Right ventricle myocardium inferior (tissue), 1 donor: ENCODE data around the gene EIF3B. TPM values are rescaled to one million over a fixed set of nuclear protein-coding genes. Genes with fewer than 3 reads are reported as not detected.
A peak's percentile ranks its signal among the peaks of the same experiment; 100 is the strongest.
"Not testable (repeated sequence)": the region's sequence is repeated elsewhere in the genome, so short reads cannot be mapped to it uniquely, and the experiment has no call there.

ENCODE experiments used
- ATAC-seq: fragments of 200-7000 bp; cut with Tn5 transposase; one replicate; pipeline ENCODE4 v1.9.1; 2020; ENCODE audit warnings: mild to moderate bottlenecking, moderate library complexity
- DNase-seq: peaks from one replicate; pipeline ENCODE4 v3.0.0; 2021; ENCODE audit errors: missing footprints
- intact Hi-C: fragments of 100-400 bp; cut with DNase I; formaldehyde crosslinking; loops from one replicate; pipeline ENCODE4 v1.11.0; 2022
- total RNA-seq: library from RNA; stranded (reverse); fragmentation: NEBNext Ultra II Directional; extraction: Animal tissue kit (Norgen Biotek cat#: 25700); gene quantifications from one replicate; pipeline ENCODE4 v1.2.1, GENCODE V29; 2021
- donor health status: DM: no; HTN: yes; CAD: no; lungs with severe emphysema.

EIF3B gene
- total RNA-seq, 1 donor from 2014 or later = 68.1 TPM

GRCh38 chr7:2332606-2333231 lies 21.9 kb upstream of the EIF3B start:
- intact Hi-C loops, ATAC-seq, DNase-seq: not testable (repeated sequence)

GRCh38 chr7:2336626-2337299 lies 17.9 kb upstream of the EIF3B start:
- intact Hi-C loops = no loop called here
- ATAC-seq (no peak), DNase-seq (no peak)

- peak; percentile 23 for ATAC-seq
- not testable (repeated sequence) for DNase-seq
- intact Hi-C loops = loop anchor here (5.0 to 10.0 kb wide), 2 partner anchors 100 to 533 kb away; no protein-coding TSS in a partner anchor
Observed at GRCh38 chr7:2347351-2348063, 7.1 kb upstream of the EIF3B start.

- DNase-seq = no peak
- no peak for ATAC-seq
- intact Hi-C loops = loop anchor here (10.0 kb wide), 1 partner anchor 245 kb away; no protein-coding TSS in a partner anchor
Observed at GRCh38 chr7:2350055-2350454, 4.6 kb upstream of the EIF3B start.

- ATAC-seq (no peak), DNase-seq (no peak)
- intact Hi-C loops = loop anchor here (10.0 kb wide), 1 partner anchor 246 kb away; no protein-coding TSS in a partner anchor
Observed at GRCh38 chr7:2350861-2351260, 3.8 kb upstream of the EIF3B start.

- ATAC-seq = no peak
- no peak for DNase-seq
- intact Hi-C loops = loop anchor here (10.0 kb wide), 1 partner anchor 249 kb away; no protein-coding TSS in a partner anchor
Observed at GRCh38 chr7:2353113-2353935, 1.3 kb upstream of the EIF3B start.

GRCh38 chr7:2353936-2354185 lies 766 bp upstream of the EIF3B start:
- intact Hi-C loops = loop anchor here (10.0 kb wide), 1 partner anchor 249 kb away; no protein-coding TSS in a partner anchor
- DNase-seq (peak; percentile 95), ATAC-seq (peak; percentile 91)

GRCh38 chr7:2354939-2355704 lies 495 bp downstream of the EIF3B start:
- ATAC-seq (no peak), DNase-seq (no peak)
- intact Hi-C loops = loop anchor here (10.0 kb wide), 1 partner anchor 250 kb away; no protein-coding TSS in a partner anchor

- no peak for DNase-seq
- ATAC-seq = no peak
- intact Hi-C loops = loop anchor here (10.0 kb wide), 1 partner anchor 251 kb away; no protein-coding TSS in a partner anchor
Observed at GRCh38 chr7:2355705-2356008, 1.0 kb downstream of the EIF3B start.

GRCh38 chr7:2357165-2357564 lies 2.5 kb downstream of the EIF3B start:
- ATAC-seq (no peak), DNase-seq (no peak)
- intact Hi-C loops = loop anchor here (10.0 kb wide), 1 partner anchor 252 kb away; no protein-coding TSS in a partner anchor

- intact Hi-C loops = loop anchor here (10.0 kb wide), 1 partner anchor 253 kb away; no protein-coding TSS in a partner anchor
- DNase-seq = no peak
- ATAC-seq = no peak
Observed at GRCh38 chr7:2357571-2357970, 2.9 kb downstream of the EIF3B start.

GRCh38 chr7:2358968-2359527 lies 4.4 kb downstream of the EIF3B start:
- no peak for DNase-seq
- intact Hi-C loops = loop anchor here (10.0 kb wide), 1 partner anchor 254 kb away; no protein-coding TSS in a partner anchor
- no peak for ATAC-seq

GRCh38 chr7:2359610-2360009 lies 5.0 kb downstream of the EIF3B start:
- DNase-seq (no peak), ATAC-seq (no peak)
- intact Hi-C loops = loop anchor here (10.0 kb wide), 1 partner anchor 255 kb away; no protein-coding TSS in a partner anchor

GRCh38 chr7:2360796-2361195 lies 6.2 kb downstream of the EIF3B start:
- ATAC-seq = no peak
- DNase-seq = no peak
- intact Hi-C loops = no loop called here

GRCh38 chr7:2362385-2363088 lies 7.9 kb downstream of the EIF3B start:
- ATAC-seq (no peak), DNase-seq (no peak)
- intact Hi-C loops = no loop called here

- intact Hi-C loops = no loop called here
- ATAC-seq (no peak), DNase-seq (no peak)
Observed at GRCh38 chr7:2369139-2369538, 14.5 kb downstream of the EIF3B start.

- no peak for DNase-seq
- no peak for ATAC-seq
- intact Hi-C loops = no loop called here
Observed at GRCh38 chr7:2371329-2371728, 16.7 kb downstream of the EIF3B start.
